Measurements from ENCODE around the gene BMPR1B. TPM values are rescaled to one million over a fixed set of nuclear protein-coding genes. Genes with fewer than 3 reads are reported as not detected.

Gene BMPR1B
- total and polyA plus RNA-seq, 9 of the 15 experiments (the other 6 are each of a cell fraction or from before 2014, with no cell fraction given): 0.01 TPM; not detected in 8

- in situ Hi-C loops (cut with MboI): no loop called here
- no peak for FAIRE-seq
- no peak for DNase-seq (ENCODE audit: extremely low read depth in 1 of 4, low spot score in 3 of 4)
- H3K4me2 ChIP-seq (ENCODE audit: insufficient read depth, low read length): no peak overlapping the region
- no peaks in the 10 kb centered on the region for H3K79me2 ChIP-seq (ENCODE audit: control insufficient read depth, insufficient read depth, low read length)
- WGBS (ENCODE audit: insufficient coverage, low coverage, missing lambda C conversion rate): 0% methylated on average over 7 of the region's 7 CpGs
- no peaks in the 10 kb centered on the region for H3K36me3 ChIP-seq (ENCODE audit: control insufficient read depth, insufficient read depth, low read length)
- no peak for ATAC-seq
- no peaks in the 10 kb centered on the region for H3K9me3 ChIP-seq (replicated peaks; ENCODE audit: control insufficient read depth, insufficient read depth, low read depth, low read length)
- POLR2A ChIA-PET: no interaction called here
- no peaks in the 10 kb centered on the region for H3K4me1 ChIP-seq (replicated peaks in 1 of 2; ENCODE audit: control insufficient read depth in 2 of 2, insufficient read depth in 2 of 2, low read length in 2 of 2)
- no peak overlapping the region for H3K27ac ChIP-seq (ENCODE audit: extremely low read depth, low read depth, low read length)
- H2AFZ ChIP-seq (ENCODE audit: low read depth, low read length): no peak overlapping the region
- BruUV-seq (replicated peaks): no TSS peak
- CTCF ChIA-PET (ENCODE audit: low intra/inter-chr PET ratio): no interaction called here
- H3K9me1 ChIP-seq (ENCODE audit: control insufficient read depth, insufficient read depth, low read length): no peaks in the 10 kb centered on the region
- no peak overlapping the region for H3K4me3 ChIP-seq
- intact Hi-C loops (cut with micrococcal nuclease): no loop called here
- no peaks in the 10 kb centered on the region for H4K20me1 ChIP-seq (replicated peaks; ENCODE audit: control insufficient read depth, insufficient read depth, low read length)
- H3K9ac ChIP-seq (ENCODE audit: insufficient read depth in 1 of 2, low read depth in 2 of 2, low read length in 2 of 2): no peak overlapping the region
- H3K27me3 ChIP-seq (ENCODE audit: control insufficient read depth in 2 of 2, insufficient read depth in 2 of 2, low read length in 2 of 2): no peaks in the 10 kb centered on the region
- TF ChIP-seq CBX8 (IDR thresholded peaks at IDR 0.05; ENCODE audit: borderline replicate concordance, extremely low read depth, low read depth, low read length, poor library complexity, severe bottlenecking): no peak
- no peak for TF ChIP-seq RAD51 (IDR thresholded peaks at IDR 0.05; ENCODE audit: borderline replicate concordance, low read depth)
- TF ChIP-seq NFXL1 (CRISPR knock-in tag; IDR thresholded peaks at IDR 0.05): no peak
- TF ChIP-seq ZFPM2 (CRISPR knock-in tag; IDR thresholded peaks at IDR 0.05): no peak
- no peak for TF ChIP-seq HDAC8 (tag; IDR thresholded peaks at IDR 0.05)
- no peak for TF ChIP-seq SMARCB1 (IDR thresholded peaks at IDR 0.05; ENCODE audit: insufficient read length, low read depth)
- TF ChIP-seq ELK1 (CRISPR knock-in tag; IDR thresholded peaks at IDR 0.05): no peak
- TF ChIP-seq ZBTB2 (IDR thresholded peaks at IDR 0.05): no peak
- no peak for TF ChIP-seq MTA3 (IDR thresholded peaks at IDR 0.05; ENCODE audit: borderline replicate concordance)
- no peak for TF ChIP-seq SIN3B (IDR thresholded peaks at IDR 0.05; ENCODE audit: low read depth)
- TF ChIP-seq ZBTB40 (IDR thresholded peaks at IDR 0.05): no peak
- TF ChIP-seq ZBTB40 (CRISPR knock-in tag; IDR thresholded peaks at IDR 0.05): no peak
Measured at GRCh38 chr4:94931626-94932025, 173.9 kb downstream of the BMPR1B start.
